HepG2 (cell line): ENCODE results near the gene RHD. TPM values are rescaled to one million over a fixed set of nuclear protein-coding genes. Genes with fewer than 3 reads are reported as not detected.

ENCODE experiments used
- EP300 ChIP-seq, 3 experiments: sonication (generic) in 1 of 3; formaldehyde crosslinking in 1 of 3; IDR thresholded peaks; 2 replicates each; pipeline versions ENCODE4 v1.5.1 to v1.6.1; 2011 to 2020; ENCODE audit warnings: low read depth in 2 of 3, low read length in 2 of 3, borderline replicate concordance in 1 of 3, improper control_type of control experiment in 1 of 3, mild to moderate bottlenecking in 1 of 3, missing genetic modification reagents in 1 of 3, moderate library complexity in 1 of 3
- FOSL2 ChIP-seq: sonication (generic); formaldehyde crosslinking; IDR thresholded peaks from 2 replicates; pipeline ENCODE4 v1.4.0; 2020; ENCODE audit warnings: missing genetic modification reagents
- FOXO1 ChIP-seq: sonication (generic); formaldehyde crosslinking; IDR thresholded peaks from 2 replicates; pipeline ENCODE4 v1.4.0; 2020; ENCODE audit warnings: missing genetic modification reagents
- GTF2F1 ChIP-seq: fragments of 150-350 bp; IDR thresholded peaks from 2 replicates; pipeline ENCODE4 v1.6.1; 2014; ENCODE audit warnings: low read length
- HOXA5 ChIP-seq: sonication (generic); formaldehyde crosslinking; IDR thresholded peaks from 2 replicates; pipeline ENCODE4 v1.4.0; 2020; ENCODE audit warnings: missing genetic modification reagents
- KDM5B ChIP-seq: sonication (generic); formaldehyde crosslinking; IDR thresholded peaks from 2 replicates; pipeline ENCODE4 v1.4.0; 2020; ENCODE audit warnings: missing genetic modification reagents, mild to moderate bottlenecking, borderline replicate concordance
- KLF15 ChIP-seq: sonication (generic); formaldehyde crosslinking; IDR thresholded peaks from 2 replicates; pipeline ENCODE4 v1.8.1; 2023; ENCODE audit warnings: borderline replicate concordance, mild to moderate bottlenecking, inconsistent platforms, missing genetic modification reagents, mixed read lengths
- MZF1 ChIP-seq: sonication (generic); formaldehyde crosslinking; IDR thresholded peaks from 2 replicates; pipeline ENCODE4 v1.8.1; 2023; ENCODE audit warnings: mild to moderate bottlenecking, missing genetic modification reagents, borderline replicate concordance
- NR3C1 ChIP-seq: sonication (generic); formaldehyde crosslinking; IDR thresholded peaks from 2 replicates; pipeline ENCODE4 v1.4.0; 2020; ENCODE audit warnings: missing genetic modification reagents
- SALL2 ChIP-seq: sonication (generic); formaldehyde crosslinking; IDR thresholded peaks from 2 replicates; pipeline ENCODE4 v1.8.1; 2023; ENCODE audit warnings: mild to moderate bottlenecking, missing genetic modification reagents, inconsistent platforms
- SIX1 ChIP-seq: sonication (generic); formaldehyde crosslinking; IDR thresholded peaks from 2 replicates; pipeline ENCODE4 v1.4.0; 2020; ENCODE audit warnings: missing genetic modification reagents, borderline replicate concordance
- ZNF225 ChIP-seq: sonication (generic); formaldehyde crosslinking; IDR thresholded peaks from 2 replicates; pipeline ENCODE4 v1.4.0; 2020; ENCODE audit warnings: mild to moderate bottlenecking, missing genetic modification reagents
- ZNF558 ChIP-seq: sonication (generic); formaldehyde crosslinking; IDR thresholded peaks from 2 replicates; pipeline ENCODE4 v1.9.0; 2022; ENCODE audit warnings: mild to moderate bottlenecking, missing genetic modification reagents, borderline replicate concordance
- ZNF674 ChIP-seq: sonication (generic); formaldehyde crosslinking; IDR thresholded peaks from 2 replicates; pipeline ENCODE4 v1.5.0; 2020; ENCODE audit warnings: low read depth, mild to moderate bottlenecking, missing genetic modification reagents
- ZNF776 ChIP-seq: sonication (generic); formaldehyde crosslinking; IDR thresholded peaks from 2 replicates; pipeline ENCODE4 v1.4.0; 2020; ENCODE audit warnings: mild to moderate bottlenecking, missing genetic modification reagents
- polyA plus RNA-seq, 8 experiments: library from polyadenylated mRNA; depleted of rRNA in 3 of 8; stranded (reverse) in 7 of 8; unstranded in 1 of 8; fragments of >200 nt; fragmentation: Illumina TruSeq in 4 of 8; extraction: Trizol in 4 of 8; gene quantifications; 2 replicates each; pipeline versions ENCODE4 v1.2.1 to v1.2.3, GENCODE V29; 2011 to 2016; ENCODE audit warnings: low read depth in 4 of 8, missing spikeins in 1 of 8, mixed read lengths in 1 of 8; ENCODE audit not compliant: insufficient read depth in 1 of 8
- total RNA-seq, 5 experiments: library from RNA; depleted of rRNA; stranded (reverse); fragments of >200 nt; fragmentation: Illumina TruSeq; extraction: Trizol; gene quantifications; 2 replicates each; pipeline ENCODE4 v1.2.3, GENCODE V29; 2016; ENCODE audit warnings: low read depth in 1 of 5
- TF ChIP-seq, protein P1 (sequence below): sonication (generic); formaldehyde crosslinking; IDR thresholded peaks from 2 replicates; pipeline ENCODE4 v1.8.1; 2023; ENCODE audit warnings: mild to moderate bottlenecking, moderate library complexity, missing genetic modification reagents
- TF ChIP-seq, protein P2 (sequence below): sonication (generic); formaldehyde crosslinking; IDR thresholded peaks from 2 replicates; pipeline ENCODE4 v1.5.0; 2020; ENCODE audit warnings: mild to moderate bottlenecking, low read depth, missing genetic modification reagents, borderline replicate concordance
- TF ChIP-seq, protein P3 (sequence below): sonication (generic); formaldehyde crosslinking; IDR thresholded peaks from 2 replicates; pipeline ENCODE4 v1.4.0; 2020; ENCODE audit warnings: missing genetic modification reagents
- TF ChIP-seq, protein P4 (sequence below): sonication (generic); formaldehyde crosslinking; IDR thresholded peaks from 2 replicates; pipeline ENCODE4 v1.5.0; 2020; ENCODE audit warnings: mild to moderate bottlenecking, missing genetic modification reagents, borderline replicate concordance

RHD gene
- total and polyA plus RNA-seq, 2 of the 13 experiments (the other 11 are each of a cell fraction or from before 2014, with no cell fraction given), result not detected

DNA sequence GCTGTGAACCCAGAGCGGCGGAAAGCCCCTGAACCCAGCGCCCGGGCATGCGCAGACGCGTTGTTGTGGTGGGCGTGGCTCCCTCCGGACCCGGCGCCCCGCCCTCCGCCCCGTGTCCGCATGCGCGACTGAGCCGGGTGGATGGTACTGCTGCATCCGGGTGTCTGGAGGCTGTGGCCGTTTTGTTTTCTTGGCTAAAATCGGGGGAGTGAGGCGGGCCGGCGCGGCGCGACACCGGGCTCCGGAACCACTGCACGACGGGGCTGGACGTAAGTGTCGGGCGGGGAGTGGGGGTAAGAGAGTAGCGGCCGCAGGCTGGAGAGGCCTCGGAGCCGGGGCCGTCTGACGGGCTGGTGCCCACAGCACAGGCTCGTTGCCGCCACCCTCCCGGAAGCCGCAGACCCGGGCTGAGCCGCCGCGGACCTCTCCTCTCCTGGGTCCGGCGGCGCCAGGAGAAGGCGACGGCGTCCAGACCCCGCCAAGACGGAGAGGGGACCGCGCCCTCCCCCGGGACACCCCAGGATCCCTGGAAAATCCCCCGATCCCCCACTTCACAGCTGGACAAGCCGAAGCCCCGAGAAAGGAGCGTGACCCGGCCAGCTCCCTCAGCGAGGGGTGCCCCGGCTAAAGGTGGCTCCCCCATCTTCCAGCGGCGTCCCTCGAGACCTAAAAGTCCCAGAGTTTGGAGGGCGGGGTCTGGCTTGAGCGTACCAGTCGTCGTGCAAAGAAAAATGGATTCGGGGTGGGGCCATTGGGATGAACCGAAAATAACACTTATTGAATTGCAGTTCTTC lies 66.1 kb downstream of the RHD start, which contains the start of gene TMEM50A (continued):
- TF ChIP-seq ZNF674 (CRISPR knock-in tag), result no peak
- 0 out of 2 replicates have a peak, but pooled peaks have one; percentile 43 for TF ChIP-seq SALL2 (CRISPR knock-in tag)
- TF ChIP-seq SIX1 (CRISPR knock-in tag), result no peak
- TF ChIP-seq, protein P1, sequence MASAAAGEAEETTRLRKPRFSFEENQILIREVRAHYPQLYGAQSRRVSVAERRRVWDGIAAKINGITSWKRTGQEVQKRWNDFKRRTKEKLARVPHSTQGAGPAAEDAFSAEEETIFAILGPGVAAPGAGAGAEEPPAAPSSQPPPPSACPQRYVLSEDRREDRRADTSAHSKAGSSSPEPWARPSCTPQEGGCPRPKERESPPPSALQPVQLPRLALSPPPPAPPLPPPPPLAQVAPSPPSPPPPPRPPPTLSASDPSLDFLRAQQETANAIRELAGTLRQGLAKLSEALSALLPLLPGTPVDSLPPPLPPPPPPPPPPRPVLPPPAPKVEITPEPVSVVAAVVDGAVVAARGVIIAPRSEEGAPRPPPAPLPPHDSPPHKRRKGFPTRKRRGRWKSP (CRISPR knock-in tag), result no peak
- TF ChIP-seq, protein P2, sequence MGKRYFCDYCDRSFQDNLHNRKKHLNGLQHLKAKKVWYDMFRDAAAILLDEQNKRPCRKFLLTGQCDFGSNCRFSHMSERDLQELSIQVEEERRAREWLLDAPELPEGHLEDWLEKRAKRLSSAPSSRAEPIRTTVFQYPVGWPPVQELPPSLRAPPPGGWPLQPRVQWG, result no peak
- TF ChIP-seq EP300 (IDR thresholded peaks at IDR 0.05; ENCODE audit: low read depth in 2 of 2, low read length in 2 of 2), result no peak
- TF ChIP-seq EP300 (CRISPR knock-in tag; IDR thresholded peaks at IDR 0.05; ENCODE audit: borderline replicate concordance), result no peak
- TF ChIP-seq KDM5B (CRISPR knock-in tag), result peak; percentile 77; the same call in 1 of the 2 replicates
- TF ChIP-seq ZNF558 (CRISPR knock-in tag), result peak; percentile 64; the same call in 1 of the 2 replicates
- TF ChIP-seq, protein P3, sequence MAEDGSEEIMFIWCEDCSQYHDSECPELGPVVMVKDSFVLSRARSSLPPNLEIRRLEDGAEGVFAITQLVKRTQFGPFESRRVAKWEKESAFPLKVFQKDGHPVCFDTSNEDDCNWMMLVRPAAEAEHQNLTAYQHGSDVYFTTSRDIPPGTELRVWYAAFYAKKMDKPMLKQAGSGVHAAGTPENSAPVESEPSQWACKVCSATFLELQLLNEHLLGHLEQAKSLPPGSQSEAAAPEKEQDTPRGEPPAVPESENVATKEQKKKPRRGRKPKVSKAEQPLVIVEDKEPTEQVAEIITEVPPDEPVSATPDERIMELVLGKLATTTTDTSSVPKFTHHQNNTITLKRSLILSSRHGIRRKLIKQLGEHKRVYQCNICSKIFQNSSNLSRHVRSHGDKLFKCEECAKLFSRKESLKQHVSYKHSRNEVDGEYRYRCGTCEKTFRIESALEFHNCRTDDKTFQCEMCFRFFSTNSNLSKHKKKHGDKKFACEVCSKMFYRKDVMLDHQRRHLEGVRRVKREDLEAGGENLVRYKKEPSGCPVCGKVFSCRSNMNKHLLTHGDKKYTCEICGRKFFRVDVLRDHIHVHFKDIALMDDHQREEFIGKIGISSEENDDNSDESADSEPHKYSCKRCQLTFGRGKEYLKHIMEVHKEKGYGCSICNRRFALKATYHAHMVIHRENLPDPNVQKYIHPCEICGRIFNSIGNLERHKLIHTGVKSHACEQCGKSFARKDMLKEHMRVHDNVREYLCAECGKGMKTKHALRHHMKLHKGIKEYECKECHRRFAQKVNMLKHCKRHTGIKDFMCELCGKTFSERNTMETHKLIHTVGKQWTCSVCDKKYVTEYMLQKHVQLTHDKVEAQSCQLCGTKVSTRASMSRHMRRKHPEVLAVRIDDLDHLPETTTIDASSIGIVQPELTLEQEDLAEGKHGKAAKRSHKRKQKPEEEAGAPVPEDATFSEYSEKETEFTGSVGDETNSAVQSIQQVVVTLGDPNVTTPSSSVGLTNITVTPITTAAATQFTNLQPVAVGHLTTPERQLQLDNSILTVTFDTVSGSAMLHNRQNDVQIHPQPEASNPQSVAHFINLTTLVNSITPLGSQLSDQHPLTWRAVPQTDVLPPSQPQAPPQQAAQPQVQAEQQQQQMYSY (CRISPR knock-in tag), result no peak
- TF ChIP-seq ZNF776 (CRISPR knock-in tag), result peak; percentile 71; the same call in 1 of the 2 replicates
- TF ChIP-seq NR3C1, result no peak
- TF ChIP-seq FOSL2 (CRISPR knock-in tag), result no peak
- no peak for TF ChIP-seq FOXO1 (CRISPR knock-in tag)
- TF ChIP-seq MZF1, result no peak
- TF ChIP-seq ZNF225 (CRISPR knock-in tag), result peak; percentile 65; the same call in 1 of the 2 replicates
- TF ChIP-seq GTF2F1, result no peak
- TF ChIP-seq, protein P4, sequence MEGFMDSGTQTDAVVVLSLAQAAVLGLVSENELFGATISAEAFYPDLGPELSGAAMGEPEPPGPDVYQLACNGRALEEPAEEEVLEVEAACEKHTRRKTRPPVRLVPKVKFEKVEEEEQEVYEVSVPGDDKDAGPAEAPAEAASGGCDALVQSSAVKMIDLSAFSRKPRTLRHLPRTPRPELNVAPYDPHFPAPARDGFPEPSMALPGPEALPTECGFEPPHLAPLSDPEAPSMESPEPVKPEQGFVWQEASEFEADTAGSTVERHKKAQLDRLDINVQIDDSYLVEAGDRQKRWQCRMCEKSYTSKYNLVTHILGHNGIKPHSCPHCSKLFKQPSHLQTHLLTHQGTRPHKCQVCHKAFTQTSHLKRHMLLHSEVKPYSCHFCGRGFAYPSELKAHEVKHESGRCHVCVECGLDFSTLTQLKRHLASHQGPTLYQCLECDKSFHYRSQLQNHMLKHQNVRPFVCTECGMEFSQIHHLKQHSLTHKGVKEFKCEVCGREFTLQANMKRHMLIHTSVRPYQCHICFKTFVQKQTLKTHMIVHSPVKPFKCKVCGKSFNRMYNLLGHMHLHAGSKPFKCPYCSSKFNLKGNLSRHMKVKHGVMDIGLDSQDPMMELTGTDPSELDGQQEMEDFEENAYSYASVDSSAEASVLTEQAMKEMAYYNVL, result peak; percentile 56; the same call in 1 of the 2 replicates
- TF ChIP-seq KLF15, result peak; percentile 70; the same call in 1 of the 2 replicates
- TF ChIP-seq HOXA5 (CRISPR knock-in tag), result peak; percentile 73
